D721Med (cell line): ENCODE data around the gene HBS1L.

ENCODE experiments used
- DNase-seq: peaks from one replicate; pipeline ENCODE4 v3.0.0; 2011; ENCODE audit warnings: low spot score; ENCODE audit not compliant: insufficient read length
- FAIRE-seq: peaks from 2 replicates; lab custom pipeline; 2011; peaks lifted over from hg19 to GRCh38; lab: Jason Lieb, UNC
- CTCF ChIP-seq: IDR thresholded peaks from 2 replicates; pipeline ENCODE4 v1.5.1; 2012; ENCODE audit warnings: mild to moderate bottlenecking, control low read depth; ENCODE audit not compliant: insufficient read depth; ENCODE audit errors: missing control alignments

Gene HBS1L

DNA sequence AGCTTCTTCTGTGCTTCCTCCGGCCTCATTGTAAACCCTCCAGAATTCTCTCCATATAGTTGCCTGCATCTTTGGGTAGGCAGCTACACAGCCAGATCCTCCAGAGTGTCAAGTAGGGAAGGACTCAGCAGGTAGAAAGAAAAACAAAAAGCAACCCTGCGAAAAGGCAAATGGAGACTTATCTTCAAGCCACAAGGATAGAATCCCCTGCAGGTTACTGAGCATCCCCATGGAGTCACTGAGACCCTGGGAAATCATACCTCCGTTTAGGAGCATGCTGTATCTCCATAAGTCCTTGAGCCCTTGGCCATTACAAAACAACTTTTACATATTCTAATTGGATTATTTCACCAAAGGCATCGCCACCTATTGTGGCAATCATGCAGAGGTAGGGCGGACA lies 133.3 kb downstream of the HBS1L start:
- no peak for TF ChIP-seq CTCF
- FAIRE-seq, result no peak
- no peak for DNase-seq

DNA sequence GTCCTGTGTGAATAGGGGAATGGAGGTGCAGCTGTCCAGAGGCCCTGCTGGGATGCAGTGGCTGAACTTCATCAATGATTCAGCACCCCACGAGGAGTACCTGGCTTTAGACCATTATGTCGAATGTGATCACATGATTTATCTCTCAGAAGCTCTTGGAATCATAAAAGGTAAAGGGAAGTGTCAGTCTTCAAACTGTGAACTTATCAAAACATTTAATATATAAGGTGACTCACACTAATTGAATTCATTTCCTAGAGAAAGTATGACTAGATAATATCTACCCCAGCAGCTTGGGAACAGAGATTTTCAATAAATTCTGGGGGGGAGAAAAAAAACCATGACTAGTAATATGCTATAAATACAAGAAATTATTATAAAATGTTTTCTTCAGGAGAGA lies 134.2 kb downstream of the HBS1L start:
- DNase-seq, result no peak
- FAIRE-seq, result no peak
- no peak for TF ChIP-seq CTCF

- DNase-seq (no peak), FAIRE-seq (no peak)
- no peak for TF ChIP-seq CTCF
Measured at GRCh38 chr6:134918418-134918961, 136.1 kb downstream of the HBS1L start.

- FAIRE-seq (no peak), DNase-seq (no peak)
- no peak for TF ChIP-seq CTCF
Measured at GRCh38 chr6:134911547-134911946, 143.1 kb downstream of the HBS1L start.

GRCh38 chr6:134910593-134910935 lies 144.1 kb downstream of the HBS1L start:
- FAIRE-seq (no peak), DNase-seq (no peak)
- no peak for TF ChIP-seq CTCF
